ENCODE results near the gene HHIPL2. TPM values are rescaled to one million over a fixed set of nuclear protein-coding genes. Genes with fewer than 3 reads are reported as not detected.

HHIPL2 gene
- total RNA-seq: under 0.01 TPM in 1 of 2 replicates, not detected in the other

DNA sequence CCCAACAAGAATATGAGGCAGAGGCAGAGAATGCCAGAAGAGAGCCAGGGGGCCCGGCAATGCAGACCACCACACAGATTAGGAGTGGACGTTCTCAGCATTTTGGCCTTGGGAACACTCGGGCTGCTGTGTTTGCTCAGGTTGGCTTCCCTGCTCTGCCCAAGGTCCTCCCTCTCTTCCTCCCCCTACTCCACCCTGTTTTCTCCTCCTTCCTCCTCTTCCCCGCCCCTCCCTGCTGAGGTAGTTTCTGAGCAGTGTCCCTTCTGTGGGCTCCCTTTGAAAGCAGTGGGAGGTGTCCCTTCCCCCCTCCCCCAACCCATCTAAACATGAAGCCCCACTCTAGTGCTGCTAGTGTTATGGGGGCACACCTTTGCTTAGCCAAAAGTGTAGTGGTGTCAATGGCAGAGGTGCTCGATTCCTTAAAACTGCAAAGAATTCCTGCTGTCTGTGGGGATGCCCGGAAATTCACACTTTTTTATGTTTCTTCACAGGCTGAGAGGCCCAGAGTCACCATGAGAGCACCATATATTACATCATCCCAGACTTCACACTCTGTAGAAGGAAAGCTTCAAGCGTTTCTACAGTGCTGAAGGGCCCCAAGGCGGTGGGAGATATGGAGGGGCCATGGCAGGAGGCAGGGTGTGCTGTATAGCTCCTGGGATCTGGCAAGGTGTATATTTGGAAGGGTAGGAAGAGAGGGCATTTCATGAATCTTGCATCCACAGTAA is at the start of gene HHIPL2:
HHIPL2 (minus strand) TSS at position 161 of the 728 bp plus-strand sequence; CDS start at position 101, 60 bp downstream.

DNA sequence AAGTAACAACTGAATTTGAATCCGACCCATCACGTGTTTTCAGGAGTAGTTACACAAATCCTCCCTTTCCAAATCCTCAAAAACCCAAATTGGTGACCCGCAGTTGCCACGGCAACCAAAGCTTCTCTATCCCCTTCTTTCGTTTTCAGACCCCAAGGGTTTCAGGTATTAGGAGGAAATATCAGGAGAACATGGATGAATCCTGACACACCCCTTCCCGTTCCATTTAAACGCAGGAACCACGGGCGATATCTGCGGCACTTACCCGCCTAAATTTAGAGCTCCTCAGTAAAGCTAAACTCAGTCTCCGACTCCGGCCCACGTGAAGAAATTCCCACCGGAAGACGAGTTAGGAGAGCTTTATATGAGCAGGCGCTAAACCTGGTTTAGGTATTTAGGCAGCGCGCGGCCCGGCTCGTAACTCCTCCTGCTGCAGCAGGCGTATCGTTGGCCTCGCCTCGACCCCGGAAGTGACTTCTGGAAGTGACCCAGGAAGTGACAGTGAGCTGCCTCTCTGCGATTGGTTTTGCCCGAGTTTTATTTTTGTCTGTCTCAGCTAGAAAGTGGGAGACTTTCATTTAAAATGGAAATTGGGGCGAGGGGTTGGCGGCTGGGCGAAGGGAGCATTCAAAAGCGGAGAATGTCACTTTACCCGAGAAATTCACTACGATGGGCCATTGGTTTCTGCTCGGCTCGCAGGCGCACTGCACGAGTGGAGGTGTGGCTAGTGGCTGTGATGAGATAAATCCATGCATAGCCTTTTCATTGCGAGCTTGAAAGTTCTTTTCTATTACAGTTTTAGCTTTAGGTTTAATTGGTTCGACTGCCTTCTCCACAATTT is 41.8 kb upstream of the HHIPL2 start, which contains the start of gene TAF1A:
TAF1A (minus strand) TSS at position 472 of the 841 bp plus-strand sequence.

Other genes starting within 250 kb of the HHIPL2 start
- 3.7 and 4.2 TPM in 2 replicates for gene TAF1A, start 41.8 kb upstream of the HHIPL2 start, total RNA-seq
- 31.2 and 31.3 TPM in 2 replicates for gene MIA3, start 70.0 kb upstream of the HHIPL2 start, total RNA-seq
- 44.8 and 57.9 TPM in 2 replicates for gene AIDA, start 164.4 kb upstream of the HHIPL2 start, total RNA-seq
- 19.4 and 34.1 TPM in 2 replicates for gene BROX, start 164.5 kb upstream of the HHIPL2 start, total RNA-seq
- not detected in 2 replicates for gene FAM177B, start 189.1 kb upstream of the HHIPL2 start, total RNA-seq